Fibroblast of lung (primary cell): ENCODE measurements around the gene PCDH9.

Source experiments
- CTCF ChIP-seq, 2 donors: IDR thresholded peaks in 1 of 2; conservative IDR thresholded peaks in 1 of 2; 1 replicate in 1 of 2; 2 replicates in 1 of 2; pipeline ENCODE4 v1.5.1; 2011 to 2012; ENCODE audit warnings: low read length in 2 of 2, control low read depth in 1 of 2, inconsistent platforms in 1 of 2, low read depth in 1 of 2, mild to moderate bottlenecking in 1 of 2
- EZH2 ChIP-seq: IDR thresholded peaks from 2 replicates; pipeline ENCODE4 v1.5.1; 2012; ENCODE audit warnings: low read length, control low read depth, mild to moderate bottlenecking; ENCODE audit errors: missing control alignments

DNA sequence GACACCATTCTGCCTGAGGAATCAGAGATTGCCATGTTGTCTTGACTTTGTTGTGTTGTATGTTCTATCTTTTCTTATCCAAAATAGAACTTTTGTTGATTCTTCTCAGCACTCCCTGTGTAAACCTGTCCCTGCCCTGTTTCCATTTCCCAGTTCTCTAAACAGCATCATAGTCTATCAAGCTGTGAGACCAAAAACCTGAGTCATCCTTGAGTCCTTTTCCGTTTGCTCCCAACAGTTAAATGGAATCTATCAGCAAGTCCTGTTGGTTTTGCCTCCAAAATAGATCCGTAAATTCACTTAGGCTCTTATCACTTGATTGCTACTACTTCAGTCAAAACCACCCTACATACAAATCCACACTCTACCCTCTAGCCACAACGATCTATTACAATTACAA lies 667.1 kb downstream of the PCDH9 start:
- TF ChIP-seq CTCF (conservative IDR thresholded peaks at IDR 0.05 in 1 of 2, IDR thresholded peaks at IDR 0.05 in 1 of 2; ENCODE audit: low read depth in 1 of 2, low read length in 2 of 2) = no peak
- TF ChIP-seq EZH2 = no peak
